Mononuclear cell (primary cell): ENCODE measurements around the gene MAB21L2. TPM values are rescaled to one million over a fixed set of nuclear protein-coding genes. Genes with fewer than 3 reads are reported as not detected.
"Not testable (repeated sequence)": the region's sequence is repeated elsewhere in the genome, so short reads cannot be mapped to it uniquely, and the experiment has no call there.

Source experiments
- H3K27me3 ChIP-seq: 2 replicates; pipeline ENCODE4 v1.6.0; 2011; ENCODE audit warnings: low read length, control low read depth; ENCODE audit not compliant: insufficient read depth
- H3K4me1 ChIP-seq: 2 replicates; pipeline ENCODE4 v1.5.1; 2011; ENCODE audit warnings: mild to moderate bottlenecking, low read length, control low read depth; ENCODE audit not compliant: insufficient read depth
- H3K4me3 ChIP-seq: 2 replicates; pipeline ENCODE4 v1.5.1; 2011; ENCODE audit warnings: mild to moderate bottlenecking, low read length, moderate library complexity
- H3K9me3 ChIP-seq: 2 replicates; pipeline ENCODE4 v1.5.1; 2011; ENCODE audit warnings: low read depth, mild to moderate bottlenecking, control low read depth, low read length
- total RNA-seq: library from RNA; depleted of rRNA; stranded (reverse); fragments of >200 nt; gene quantifications from one replicate; pipeline ENCODE4 v1.2.3, GENCODE V29; 2012

Gene MAB21L2
- total RNA-seq, result not detected

DNA sequence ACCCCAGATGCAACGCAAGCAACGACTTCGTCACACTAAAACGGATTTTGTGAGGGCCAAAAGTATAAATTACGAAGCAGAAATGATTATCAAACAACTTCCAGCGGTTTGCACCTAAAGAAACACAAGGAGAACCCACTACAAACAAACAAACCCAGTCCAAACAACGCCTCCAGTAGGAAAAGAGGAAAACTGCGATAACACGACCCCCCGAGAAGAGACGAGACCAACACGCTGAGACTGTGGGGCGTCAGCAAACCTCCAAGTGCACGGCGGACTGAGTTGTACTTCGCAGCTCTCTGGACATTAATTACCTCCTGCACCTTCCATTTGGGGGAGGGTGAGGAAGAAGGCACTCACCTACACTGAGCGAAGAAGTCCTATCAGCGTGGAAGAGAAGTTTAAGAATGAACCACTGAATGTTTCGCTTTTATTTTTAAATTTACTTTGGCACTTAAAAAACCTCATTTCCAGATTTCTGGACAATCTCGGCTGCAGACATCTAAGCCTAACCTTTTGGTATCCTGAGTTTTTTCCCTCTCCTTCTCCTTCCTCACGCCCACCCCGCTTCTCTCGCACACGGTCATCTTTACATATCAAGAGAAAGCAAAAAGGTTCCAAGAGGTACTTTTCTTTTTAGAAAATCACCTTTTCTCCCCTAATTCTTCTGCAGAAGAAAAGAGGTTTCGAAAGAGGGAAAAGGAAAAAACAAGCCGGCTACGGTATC is at the start of gene MAB21L2:
TSS of gene MAB21L2 (plus strand) at position 6 of the 727 bp plus-strand sequence. CDS start 879 bp downstream, outside the sequence.
- Histone ChIP-seq H3K4me3 (no peak within 1 kb of the TSS), H3K4me1 (no peaks in the 10 kb centered on the region), H3K9me3 (no peaks in the 10 kb centered on the region), H3K27me3 (no peaks in the 10 kb centered on the region)

DNA sequence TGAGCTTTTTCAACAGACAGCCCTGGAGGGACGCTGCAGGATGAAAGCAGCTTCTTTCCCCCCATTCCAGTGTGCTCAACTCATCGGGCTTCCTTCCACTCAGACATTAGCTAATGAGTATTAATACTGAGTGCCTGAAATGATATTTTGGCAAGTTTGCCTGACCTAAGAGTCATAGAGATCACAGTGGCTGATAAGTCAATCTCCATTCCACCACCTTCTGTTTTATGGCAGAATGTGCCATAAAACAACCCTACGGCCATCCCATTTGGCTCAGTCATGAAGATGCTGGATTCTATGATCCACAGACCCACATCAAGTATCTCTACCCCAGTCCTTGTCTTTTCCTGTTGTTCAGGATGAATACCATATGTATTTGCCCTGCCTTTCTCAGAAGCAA is 48.3 kb upstream of the MAB21L2 start:
- Histone ChIP-seq H3K9me3 (no peaks in the 10 kb centered on the region), H3K4me1 (no peaks in the 10 kb centered on the region), H3K4me3 (no peak overlapping the region), H3K27me3 (no peaks in the 10 kb centered on the region)

DNA sequence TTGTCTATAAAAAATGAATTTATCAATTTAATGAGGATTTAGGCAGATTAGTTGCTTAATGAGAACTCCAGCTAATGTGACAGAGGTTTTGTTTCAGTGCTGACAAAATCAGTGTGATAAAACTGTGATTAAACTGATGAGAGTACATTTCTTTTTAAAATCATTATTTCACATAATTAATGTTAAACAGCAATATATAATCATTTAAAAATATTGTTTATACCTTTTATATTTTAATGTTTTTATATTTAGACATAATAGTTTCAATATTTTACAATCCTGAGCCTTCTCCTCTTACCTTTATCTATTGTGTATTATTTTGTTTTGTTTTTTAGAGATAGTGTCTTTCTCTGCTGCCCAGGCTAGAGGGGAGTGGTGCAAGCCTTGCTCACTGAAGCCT is 47.1 kb upstream of the MAB21L2 start:
- H3K27me3 ChIP-seq, result no peaks in the 10 kb centered on the region
- H3K4me3 ChIP-seq, result no peak overlapping the region
- no peaks in the 10 kb centered on the region for H3K4me1 ChIP-seq
- H3K9me3 ChIP-seq, result no peaks in the 10 kb centered on the region

DNA sequence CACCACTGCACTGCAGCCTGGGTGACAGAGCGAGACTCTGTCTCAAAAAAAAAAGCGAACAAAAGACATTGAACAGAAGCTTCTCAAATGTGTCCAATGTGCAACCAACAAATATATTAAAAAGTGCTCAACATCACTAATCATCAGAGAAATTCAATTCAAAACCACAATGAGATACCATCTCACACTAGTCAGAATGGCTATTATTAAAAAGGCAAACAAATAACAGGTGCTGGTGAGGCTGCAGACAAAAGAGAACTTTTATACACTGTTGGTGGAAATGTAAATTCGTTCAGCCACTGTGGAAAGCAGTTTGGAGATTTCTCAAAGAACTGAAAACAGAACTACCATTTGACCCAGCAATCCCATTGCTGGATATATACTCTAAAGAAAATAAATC is 44.0 kb upstream of the MAB21L2 start:
- H3K9me3 ChIP-seq, H3K4me3 ChIP-seq, H3K4me1 ChIP-seq, H3K27me3 ChIP-seq: not testable (repeated sequence)

DNA sequence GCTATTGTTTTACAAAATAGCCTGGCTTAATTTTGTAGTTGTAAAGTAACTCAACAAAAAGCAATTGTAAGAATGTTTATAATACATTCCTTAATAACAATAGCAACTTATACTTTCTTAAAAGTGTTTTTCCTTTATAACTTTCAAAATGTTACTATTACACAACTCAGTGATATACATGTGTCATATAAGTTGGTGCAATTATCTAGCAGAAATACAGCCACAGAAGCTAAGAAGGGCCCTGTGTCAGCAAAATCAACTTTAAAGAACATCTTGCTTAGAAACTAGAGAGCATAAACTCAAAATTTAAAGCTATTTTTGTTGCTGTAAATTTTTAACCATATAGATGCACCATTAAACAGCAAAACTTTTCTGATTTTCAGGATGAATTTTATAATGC is 41.4 kb upstream of the MAB21L2 start:
- no peaks in the 10 kb centered on the region for H3K9me3 ChIP-seq
- no peaks in the 10 kb centered on the region for H3K27me3 ChIP-seq
- H3K4me3 ChIP-seq, result no peak overlapping the region
- no peaks in the 10 kb centered on the region for H3K4me1 ChIP-seq

DNA sequence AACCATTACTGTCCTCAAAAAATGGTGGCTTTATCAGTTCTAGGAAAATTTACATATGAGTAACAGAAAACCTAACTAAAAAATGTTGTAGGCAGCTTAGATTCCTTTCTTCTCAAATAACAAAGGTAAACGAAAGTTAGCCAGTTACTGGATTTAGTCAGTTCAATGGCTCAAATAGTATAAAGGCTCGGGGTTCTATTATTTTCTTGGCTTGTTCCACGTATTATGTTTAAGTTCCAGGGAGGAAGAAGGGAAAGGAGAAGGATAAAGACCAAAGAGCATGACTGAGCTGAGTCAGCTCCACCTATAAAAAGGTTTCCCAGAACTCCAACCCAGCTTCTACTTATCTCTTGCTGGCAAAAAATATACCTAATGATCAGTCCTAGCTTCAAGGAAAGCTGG is 41.0 kb upstream of the MAB21L2 start:
- Histone ChIP-seq H3K4me3 (no peak overlapping the region), H3K4me1 (no peaks in the 10 kb centered on the region), H3K9me3 (no peaks in the 10 kb centered on the region), H3K27me3 (no peaks in the 10 kb centered on the region)

DNA sequence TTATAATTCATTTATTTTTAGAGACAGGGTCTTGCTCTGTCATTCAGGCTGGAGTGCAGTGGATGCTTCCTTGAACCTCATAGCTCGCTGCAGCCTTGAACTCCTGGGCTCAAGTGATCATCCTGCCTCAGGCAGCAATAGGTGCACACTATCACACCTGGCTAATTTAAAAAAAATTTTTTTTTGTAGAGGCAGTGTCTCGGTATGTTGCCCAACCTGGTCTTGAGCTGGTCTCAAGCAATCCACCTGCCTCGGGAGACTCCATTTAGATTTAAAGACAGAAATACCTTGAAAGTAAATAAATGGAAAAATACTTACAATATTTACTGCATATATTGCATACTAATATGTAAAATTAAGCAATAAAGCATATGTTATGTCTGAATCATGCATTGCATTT is 40.3 kb upstream of the MAB21L2 start:
- no peaks in the 10 kb centered on the region for H3K4me1 ChIP-seq
- H3K9me3 ChIP-seq, result no peaks in the 10 kb centered on the region
- H3K27me3 ChIP-seq, result no peaks in the 10 kb centered on the region
- no peak overlapping the region for H3K4me3 ChIP-seq

DNA sequence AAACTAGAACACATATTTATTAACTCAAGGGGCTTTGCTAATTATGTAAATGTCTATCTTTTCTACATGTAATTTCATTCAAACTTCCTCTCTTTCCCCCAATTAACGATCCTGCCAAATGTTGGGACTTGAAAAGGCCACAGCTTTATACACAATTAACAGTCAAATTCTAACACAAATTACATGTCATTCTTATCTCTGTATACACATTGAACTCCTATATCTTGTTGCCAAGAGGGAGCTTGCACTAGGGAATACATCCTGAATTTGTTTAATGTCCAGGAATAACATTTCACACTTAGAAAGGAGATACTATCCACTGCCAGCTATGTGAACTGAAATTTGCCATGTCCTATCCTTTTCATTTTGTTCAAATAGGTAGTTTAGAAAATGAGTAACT is 38.9 kb upstream of the MAB21L2 start:
- H3K4me1 ChIP-seq, result no peaks in the 10 kb centered on the region

DNA sequence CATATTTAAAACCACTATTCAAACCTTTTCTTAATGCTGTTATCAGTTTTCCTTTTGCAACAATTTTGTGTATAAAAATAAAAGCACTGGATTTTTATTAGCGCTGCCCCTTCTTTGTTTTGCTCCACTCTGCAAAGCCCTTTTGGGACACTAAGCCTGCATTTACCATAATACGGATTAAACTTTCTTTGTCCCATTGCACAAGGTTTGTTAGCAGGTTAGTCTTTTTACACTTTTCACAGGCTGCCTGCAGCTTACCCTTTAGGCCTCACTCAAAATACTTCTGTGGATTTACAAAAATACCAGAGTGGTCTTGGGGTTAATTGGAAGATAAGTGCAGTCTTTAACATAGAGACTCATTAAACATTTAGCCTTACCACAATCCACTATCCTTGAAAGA is 35.7 kb upstream of the MAB21L2 start:
- Histone ChIP-seq H3K9me3 (no peaks in the 10 kb centered on the region), H3K4me1 (no peaks in the 10 kb centered on the region), H3K27me3 (no peaks in the 10 kb centered on the region), H3K4me3 (no peak overlapping the region)

More for the DNA sequence above, 38.9 kb upstream of the MAB21L2 start:
- Histone ChIP-seq H3K9me3 (no peaks in the 10 kb centered on the region), H3K27me3 (no peaks in the 10 kb centered on the region), H3K4me3 (no peak overlapping the region)

DNA sequence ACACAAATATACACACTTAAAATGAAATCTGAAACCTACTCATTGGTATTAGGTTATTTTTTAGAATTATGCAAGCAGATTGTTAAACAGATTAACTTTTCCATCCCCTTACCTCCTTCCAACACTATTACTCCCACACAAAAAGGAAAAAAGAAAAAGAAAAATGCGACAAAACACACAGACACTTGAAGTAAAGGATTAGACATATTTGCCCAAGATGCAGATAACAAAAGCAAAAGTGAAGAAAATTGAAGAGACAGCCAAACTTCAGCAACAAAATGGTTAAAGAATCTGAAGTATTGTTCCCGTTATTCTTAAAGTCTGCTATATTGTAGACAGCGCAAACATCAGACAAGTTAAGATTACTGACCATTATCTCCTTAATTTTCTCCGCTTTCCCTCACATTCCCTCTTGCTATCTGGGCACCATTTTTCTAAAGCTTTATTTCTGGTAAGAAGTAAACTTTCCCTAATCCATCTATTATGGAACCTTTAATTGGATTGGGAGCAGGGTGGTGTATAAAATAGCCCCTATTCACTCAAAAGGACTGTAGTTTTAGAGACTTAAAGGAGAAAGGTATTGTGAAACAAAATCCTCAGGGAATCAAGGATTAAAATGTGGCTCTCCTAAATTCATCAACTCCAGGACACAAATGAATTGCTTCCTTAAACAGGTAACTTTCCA is 34.7 kb upstream of the MAB21L2 start:
- H3K4me3 ChIP-seq, result no peak overlapping the region
- no peaks in the 10 kb centered on the region for H3K9me3 ChIP-seq
- no peaks in the 10 kb centered on the region for H3K27me3 ChIP-seq
- no peaks in the 10 kb centered on the region for H3K4me1 ChIP-seq

DNA sequence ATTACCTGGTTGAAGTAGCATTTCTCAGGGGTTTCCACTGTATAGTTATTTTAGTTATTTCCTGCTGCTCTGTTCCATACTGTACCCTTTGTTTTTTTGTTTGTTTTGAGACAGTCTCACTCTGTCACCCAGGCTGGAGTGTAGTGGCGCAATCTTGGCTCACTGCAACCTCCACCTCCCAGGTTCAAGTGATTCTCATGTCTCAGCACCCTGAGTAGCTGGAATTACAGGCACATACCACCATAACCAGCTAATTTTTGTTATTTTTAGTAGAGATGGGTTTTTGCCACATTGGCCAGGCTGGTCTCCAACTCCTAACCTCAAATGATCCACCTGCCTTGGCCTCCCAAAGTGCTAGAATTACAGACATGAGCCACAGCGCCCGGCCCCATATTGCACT is 24.1 kb upstream of the MAB21L2 start:
- not testable (repeated sequence) for H3K27me3 ChIP-seq, H3K9me3 ChIP-seq, H3K4me3 ChIP-seq, H3K4me1 ChIP-seq

DNA sequence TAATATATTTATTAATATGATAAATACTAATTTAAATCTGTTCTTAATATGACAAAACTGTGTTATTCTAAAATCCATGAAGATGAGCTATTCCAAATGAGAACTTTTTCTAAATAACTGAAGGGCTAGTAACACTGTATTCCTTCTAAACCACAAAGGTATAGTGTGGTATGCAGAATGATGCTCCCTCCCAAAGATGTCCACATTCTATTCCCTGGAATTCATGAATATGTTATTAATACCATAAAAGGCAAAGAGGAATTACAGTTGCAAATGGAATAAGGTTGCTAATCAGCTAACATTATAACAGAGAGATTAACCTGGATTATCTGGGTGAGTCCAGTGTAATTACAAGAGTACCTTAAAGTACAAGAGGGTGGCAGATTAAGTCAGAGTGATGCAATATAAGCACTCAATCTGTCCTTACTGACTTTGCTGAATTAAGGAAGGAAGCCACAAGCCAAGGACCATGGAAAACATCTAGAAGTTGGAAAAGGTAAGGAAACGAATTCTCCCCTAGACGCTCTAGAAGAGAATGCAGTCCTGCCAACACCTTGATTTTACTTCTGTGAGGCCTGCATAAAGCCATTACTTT is 20.7 kb upstream of the MAB21L2 start:
- Histone ChIP-seq H3K4me1 (no peaks in the 10 kb centered on the region), H3K27me3 (no peaks in the 10 kb centered on the region), H3K9me3 (no peaks in the 10 kb centered on the region), H3K4me3 (no peak overlapping the region)

DNA sequence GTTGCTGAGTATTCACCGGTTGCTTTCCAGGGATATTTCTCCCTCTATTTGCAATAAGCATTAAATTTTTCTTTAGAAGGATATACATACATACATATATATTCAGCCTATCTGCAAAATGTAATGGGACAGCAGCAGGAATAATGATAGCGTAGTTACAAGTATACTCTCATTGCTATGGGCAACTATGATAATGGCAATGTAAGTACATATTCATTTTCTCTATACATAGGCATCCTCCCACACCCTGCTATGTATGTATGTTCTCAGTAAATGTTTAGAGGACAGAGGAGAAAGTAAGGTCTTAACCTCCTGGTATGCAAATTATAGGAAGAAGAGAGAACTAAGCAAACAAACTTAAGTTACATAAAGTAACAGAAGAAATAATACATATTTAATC is 19.7 kb upstream of the MAB21L2 start:
- Histone ChIP-seq H3K4me1 (no peaks in the 10 kb centered on the region), H3K4me3 (no peak overlapping the region), H3K9me3 (no peaks in the 10 kb centered on the region), H3K27me3 (no peaks in the 10 kb centered on the region)

DNA sequence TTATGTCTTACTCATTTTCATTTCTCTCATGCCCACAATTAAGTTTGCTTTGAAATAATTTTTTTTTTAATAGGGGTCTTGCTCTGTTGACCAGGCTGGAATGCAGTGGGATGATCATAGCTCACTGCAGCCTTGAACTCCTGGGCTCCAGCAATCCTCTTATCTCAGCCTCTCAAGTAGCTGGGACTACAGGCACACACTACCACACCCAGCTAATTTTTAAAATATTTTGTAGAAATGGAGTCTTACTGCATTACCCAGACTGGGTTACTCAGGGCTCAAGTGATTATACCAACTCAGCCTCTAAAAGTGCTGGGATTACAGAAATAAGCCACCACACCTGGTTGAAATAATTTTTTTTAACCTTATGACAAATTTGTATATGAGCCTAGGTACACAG is 19.2 kb upstream of the MAB21L2 start:
- Histone ChIP-seq H3K4me1 (no peaks in the 10 kb centered on the region), H3K9me3 (no peaks in the 10 kb centered on the region), H3K27me3 (no peaks in the 10 kb centered on the region), H3K4me3 (no peak overlapping the region)

DNA sequence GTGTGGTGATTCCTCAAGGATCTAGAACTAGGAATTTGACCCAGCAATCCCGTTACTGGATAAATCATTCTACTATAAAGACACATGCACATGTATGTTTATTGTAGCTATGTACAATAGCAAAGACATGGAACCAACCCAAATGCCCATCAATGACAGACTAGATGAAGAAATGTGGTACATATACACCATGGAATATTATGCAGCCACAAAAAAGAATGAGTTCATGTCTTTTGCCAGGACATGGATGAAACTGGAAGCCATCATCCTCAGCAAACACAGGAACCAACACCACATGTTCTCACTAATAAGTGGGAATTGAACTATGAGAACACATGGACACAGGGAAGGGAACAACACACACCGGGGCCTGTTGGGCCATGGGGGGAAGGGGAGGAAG is 17.0 kb upstream of the MAB21L2 start:
- not testable (repeated sequence) for H3K4me3 ChIP-seq, H3K4me1 ChIP-seq, H3K27me3 ChIP-seq, H3K9me3 ChIP-seq

DNA sequence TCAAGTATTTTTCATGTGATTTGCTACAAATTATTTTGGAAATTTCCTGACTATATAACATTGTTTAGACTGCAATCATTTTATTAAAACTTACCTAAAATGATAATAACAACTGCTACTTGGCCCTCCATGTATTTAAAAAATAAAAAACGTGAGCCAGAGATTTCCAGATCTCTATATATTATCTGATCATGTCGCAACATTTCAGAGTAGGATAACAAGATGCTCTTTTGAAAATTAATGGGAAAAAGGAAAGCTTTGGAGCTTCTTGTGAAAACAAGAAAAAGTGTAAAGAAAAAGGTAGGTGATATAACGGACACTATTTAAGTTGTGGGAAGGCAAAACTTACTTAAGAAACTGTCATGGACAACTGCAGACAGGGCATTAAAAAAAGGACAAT is 14.9 kb upstream of the MAB21L2 start:
- Histone ChIP-seq H3K9me3 (no peaks in the 10 kb centered on the region), H3K4me1 (no peaks in the 10 kb centered on the region), H3K27me3 (no peaks in the 10 kb centered on the region), H3K4me3 (no peak overlapping the region)
